ENCODE results near the gene NMNAT1. TPM values are rescaled to one million over a fixed set of nuclear protein-coding genes. Genes with fewer than 3 reads are reported as not detected.
A peak's percentile ranks its signal among the peaks of the same experiment; 100 is the strongest.
"Not testable (repeated sequence)": the region's sequence is repeated elsewhere in the genome, so short reads cannot be mapped to it uniquely, and the experiment has no call there.

The NMNAT1 gene
- total RNA-seq, 1 donor from 2014 or later, result 8.1 TPM

GRCh38 chr1:10020678-10021077 is 77.4 kb downstream of the NMNAT1 start:
- ATAC-seq, result not testable (repeated sequence)

- not testable (repeated sequence) for ATAC-seq
Observed at GRCh38 chr1:10021992-10022391, 78.7 kb downstream of the NMNAT1 start.

GRCh38 chr1:10022656-10023055 is 79.4 kb downstream of the NMNAT1 start:
- ATAC-seq, result no peak

GRCh38 chr1:10025354-10025753 is 82.1 kb downstream of the NMNAT1 start:
- ATAC-seq, result no peak

GRCh38 chr1:10027027-10027426 is 83.8 kb downstream of the NMNAT1 start:
- no peak for ATAC-seq

- not testable (repeated sequence) for ATAC-seq
Observed at GRCh38 chr1:10028956-10029500, 85.8 kb downstream of the NMNAT1 start.

- ATAC-seq, result no peak
Observed at GRCh38 chr1:10031461-10031860, 88.2 kb downstream of the NMNAT1 start.

- peak; percentile 100 for ATAC-seq
Observed at GRCh38 chr1:10032590-10033358, 89.5 kb downstream of the NMNAT1 start, which contains the start of gene UBE4B. Gene UBE4B, plus strand, starts transcription at chr1:10032958. Its CDS starts 713 bp downstream, at chr1:10033671.

GRCh38 chr1:10033359-10033845 is 90.1 kb downstream of the NMNAT1 start:
- peak; percentile 35 for ATAC-seq

Other genes with a start within 250 kb of the NMNAT1 start
- 121 TPM for gene CLSTN1, start 119.5 kb upstream of the NMNAT1 start, total RNA-seq
- 175 TPM for gene CTNNBIP1, start 33.2 kb upstream of the NMNAT1 start, total RNA-seq
- gene LZIC, start 84 bp upstream of the NMNAT1 start, total RNA-seq, result 24.6 TPM
- gene RBP7, start 53.8 kb downstream of the NMNAT1 start, total RNA-seq, result 13.4 TPM
- gene UBE4B, start 89.5 kb downstream of the NMNAT1 start, total RNA-seq, result 38.1 TPM

Data from esophagus mucosa (tissue), 1 donor.